Esophagus squamous epithelium (tissue), 4 donors: ENCODE data around the gene PSME3.
"Not testable (repeated sequence)": the region's sequence is repeated elsewhere in the genome, so short reads cannot be mapped to it uniquely, and the experiment has no call there.

ENCODE experiments used
- POLR2A ChIP-seq, 4 donors: fragments of 450-650 bp; IDR thresholded peaks; one replicate each; pipeline ENCODE4 v1.6.1; 2017; ENCODE audit warnings: antibody characterized with exemption in 4 of 4, mild to moderate bottlenecking in 4 of 4, moderate library complexity in 3 of 4
- TF ChIP-seq, protein P1 (sequence below), 6 experiments: fragments of 450-650 bp in 4 of 6; fragments of 200-600 bp in 2 of 6; sonication (generic) in 2 of 6; IDR thresholded peaks; one replicate each; pipeline ENCODE4 v1.5.1; 2016 to 2019; ENCODE audit warnings: antibody characterized with exemption in 6 of 6, mild to moderate bottlenecking in 4 of 6, moderate library complexity in 4 of 6

DNA sequence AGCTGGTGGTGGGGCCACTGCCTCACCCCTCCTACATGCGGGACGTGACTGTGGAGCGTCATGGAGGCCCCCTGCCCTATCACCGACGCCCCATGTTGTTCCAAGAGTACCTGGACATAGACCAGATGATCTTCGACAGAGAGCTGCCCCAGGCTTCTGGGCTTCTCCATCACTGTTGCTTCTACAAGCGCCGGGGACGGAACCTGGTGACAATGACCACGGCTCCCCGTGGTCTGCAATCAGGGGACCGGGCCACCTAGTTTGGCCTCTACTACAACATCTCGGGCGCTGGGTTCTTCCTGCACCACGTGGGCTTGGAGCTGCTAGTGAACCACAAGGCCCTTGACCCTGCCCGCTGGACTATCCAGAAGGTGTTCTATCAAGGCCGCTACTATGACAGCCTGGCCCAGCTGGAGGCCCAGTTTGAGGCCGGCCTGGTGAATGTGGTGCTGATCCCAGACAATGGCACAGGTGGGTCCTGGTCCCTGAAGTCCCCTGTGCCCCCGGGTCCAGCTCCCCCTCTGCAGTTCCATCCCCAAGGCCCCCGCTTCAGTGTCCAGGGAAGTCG is 34.6 kb downstream of the PSME3 start:
- not testable (repeated sequence) for TF ChIP-seq POLR2A (IDR thresholded peaks at IDR 0.05)
- TF ChIP-seq, protein P1, sequence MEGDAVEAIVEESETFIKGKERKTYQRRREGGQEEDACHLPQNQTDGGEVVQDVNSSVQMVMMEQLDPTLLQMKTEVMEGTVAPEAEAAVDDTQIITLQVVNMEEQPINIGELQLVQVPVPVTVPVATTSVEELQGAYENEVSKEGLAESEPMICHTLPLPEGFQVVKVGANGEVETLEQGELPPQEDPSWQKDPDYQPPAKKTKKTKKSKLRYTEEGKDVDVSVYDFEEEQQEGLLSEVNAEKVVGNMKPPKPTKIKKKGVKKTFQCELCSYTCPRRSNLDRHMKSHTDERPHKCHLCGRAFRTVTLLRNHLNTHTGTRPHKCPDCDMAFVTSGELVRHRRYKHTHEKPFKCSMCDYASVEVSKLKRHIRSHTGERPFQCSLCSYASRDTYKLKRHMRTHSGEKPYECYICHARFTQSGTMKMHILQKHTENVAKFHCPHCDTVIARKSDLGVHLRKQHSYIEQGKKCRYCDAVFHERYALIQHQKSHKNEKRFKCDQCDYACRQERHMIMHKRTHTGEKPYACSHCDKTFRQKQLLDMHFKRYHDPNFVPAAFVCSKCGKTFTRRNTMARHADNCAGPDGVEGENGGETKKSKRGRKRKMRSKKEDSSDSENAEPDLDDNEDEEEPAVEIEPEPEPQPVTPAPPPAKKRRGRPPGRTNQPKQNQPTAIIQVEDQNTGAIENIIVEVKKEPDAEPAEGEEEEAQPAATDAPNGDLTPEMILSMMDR (IDR thresholded peaks at IDR 0.05): not testable (repeated sequence)
